Common myeloid progenitor, CD34-positive (primary cell): ENCODE results near the gene KIF14.

Experiments
- CTCF ChIA-PET: fragments of 350-600 bp; sonication (Branson Sonifier 250); formaldehyde crosslinking; loops from one replicate; lab custom pipeline; 2021; ENCODE audit warnings: antibody characterized with exemption; lab: Charles Lee
- POLR2A ChIA-PET: fragments of 350-600 bp; sonication (Branson Sonifier 250); formaldehyde crosslinking; loops from one replicate; lab custom pipeline; 2021; ENCODE audit warnings: antibody characterized with exemption; lab: Charles Lee
- DNase-seq, 3 donors: peaks; one replicate each; pipeline versions ENCODE4 v3.0.0 to v3.0.0-alpha.2; 2013
- H3K27ac ChIP-seq, 2 experiments: 1 replicate in 1 of 2; 2 replicates in 1 of 2; pipeline ENCODE4 v1.7.0; 2013; ENCODE audit warnings: inconsistent platforms in 2 of 2, low read length in 2 of 2, mild to moderate bottlenecking in 2 of 2, low read depth in 1 of 2, moderate library complexity in 1 of 2; ENCODE audit not compliant: severe bottlenecking in 2 of 2, insufficient read depth in 1 of 2, poor library complexity in 1 of 2
- H3K27me3 ChIP-seq, 5 experiments: replicated peaks in 2 of 5; 1 replicate in 3 of 5; 2 replicates in 2 of 5; pipeline versions ENCODE4 v1.6.1 to v1.7.0; 2013; ENCODE audit warnings: low read length in 4 of 5, mild to moderate bottlenecking in 2 of 5, moderate library complexity in 2 of 5, inconsistent platforms in 1 of 5; ENCODE audit not compliant: insufficient read depth in 5 of 5, control insufficient read depth in 4 of 5
- H3K36me3 ChIP-seq, 4 experiments: 1 replicate in 2 of 4; 2 replicates in 2 of 4; pipeline versions ENCODE4 v1.6.1 to v1.7.0; 2013; ENCODE audit warnings: low read length in 3 of 4, control low read depth in 1 of 4, mild to moderate bottlenecking in 1 of 4; ENCODE audit not compliant: control insufficient read depth in 4 of 4, insufficient read depth in 4 of 4
- H3K4me1 ChIP-seq, 4 experiments: 1 replicate in 3 of 4; 2 replicates in 1 of 4; pipeline versions ENCODE4 v1.6.1 to v1.7.1; 2013; ENCODE audit warnings: low read length in 3 of 4, mild to moderate bottlenecking in 3 of 4, control low read depth in 1 of 4, inconsistent platforms in 1 of 4, moderate library complexity in 1 of 4; ENCODE audit not compliant: control insufficient read depth in 4 of 4, insufficient read depth in 4 of 4; ENCODE audit errors: control extremely low read depth in 1 of 4
- H3K4me3 ChIP-seq, 7 experiments: 1 replicate in 4 of 7; 2 replicates in 3 of 7; pipeline versions ENCODE4 v1.5.1 to v1.7.0; 2013; ENCODE audit warnings: mild to moderate bottlenecking in 7 of 7, low read length in 6 of 7, moderate library complexity in 6 of 7, inconsistent platforms in 2 of 7, low read depth in 2 of 7, control low read depth in 1 of 7; ENCODE audit not compliant: insufficient read depth in 4 of 7, control insufficient read depth in 1 of 7; ENCODE audit errors: extremely low read depth in 1 of 7
- H3K9me3 ChIP-seq, 5 experiments: 1 replicate in 4 of 5; 2 replicates in 1 of 5; pipeline versions ENCODE4 v1.6.1 to v1.7.1; 2013; ENCODE audit warnings: low read length in 4 of 5, mild to moderate bottlenecking in 2 of 5, inconsistent platforms in 1 of 5, low read depth in 1 of 5, moderate library complexity in 1 of 5; ENCODE audit not compliant: control insufficient read depth in 4 of 5, insufficient read depth in 2 of 5; ENCODE audit errors: control extremely low read depth in 1 of 5
- WGBS: methylation state at CpG from one replicate; pipeline ENCODE4 v1.1.5; 2013; ENCODE audit not compliant: insufficient coverage; 5-methylcytosine and 5-hydroxymethylcytosine counted together

The KIF14 gene

GRCh38 chr1:200646515-200646914, 26.0 kb upstream of the KIF14 start:
- no peak for DNase-seq
- Histone ChIP-seq H3K27ac (no peak overlapping the region), H3K27me3 (no peaks in the 10 kb centered on the region), H3K9me3 (no peaks in the 10 kb centered on the region), H3K4me1 (peaks cover 0 to 10% (median 8%) of the 10 kb centered on the region in 4 experiments), H3K4me3 (no peak overlapping the region), H3K36me3 (peaks cover 6 to 35% (median 25%) of the 10 kb centered on the region in 4 experiments)
- no CpG with 5 or more reads among the region's 4 CpGs for WGBS
- CTCF ChIA-PET, result no interaction called here
- POLR2A ChIA-PET, result no interaction called here

GRCh38 chr1:200644021-200644420, 23.5 kb upstream of the KIF14 start:
- Histone ChIP-seq H3K27ac (no peak overlapping the region), H3K4me1 (peaks cover 4 to 25% (median 19%) of the 10 kb centered on the region in 4 experiments), H3K27me3 (no peaks in the 10 kb centered on the region), H3K9me3 (no peaks in the 10 kb centered on the region), H3K4me3 (no peak overlapping the region), H3K36me3 (peaks cover 6 to 29% (median 19%) of the 10 kb centered on the region in 4 experiments)
- no peak for DNase-seq
- ChIA-PET POLR2A (no interaction called here), CTCF (interaction anchor here (0.9 to 2.7 kb wide), 2 partner anchors 8 to 65 kb away, joined by 3 to 9 read pairs; no protein-coding TSS in a partner anchor)

- WGBS, result 41% methylated on average over 4 of the region's 6 CpGs
- DNase-seq, result peak in 2 of 3 donors; percentile 36 to 37
- POLR2A ChIA-PET, result interaction anchor here (1.2 to 1.3 kb wide), 2 partner anchors 27 to 28 kb away, joined by 3 to 4 read pairs; partner anchors contain the start of gene DDX59
- peaks cover 3 to 16% (median 9%) of the 10 kb centered on the region in 4 experiments for H3K36me3 ChIP-seq
- H3K27me3 ChIP-seq, result no peaks in the 10 kb centered on the region
- peak overlapping the region in 1 of 2 experiments; percentile 53 for H3K27ac ChIP-seq
- H3K4me1 ChIP-seq, result peaks cover 4 to 25% (median 19%) of the 10 kb centered on the region in 4 experiments
- H3K9me3 ChIP-seq, result no peaks in the 10 kb centered on the region
- H3K4me3 ChIP-seq, result peak overlapping the region in 1 of 7 experiments; percentile 40
- CTCF ChIA-PET, result interaction anchor here (0.8 to 2.7 kb wide), 3 partner anchors 10 to 31 kb away, joined by 3 to 9 read pairs (median 4); no protein-coding TSS in a partner anchor
Observed at GRCh38 chr1:200642481-200642880, 21.9 kb upstream of the KIF14 start.

- Histone ChIP-seq H3K4me1 (peaks cover 4 to 25% (median 19%) of the 10 kb centered on the region in 4 experiments), H3K9me3 (no peaks in the 10 kb centered on the region), H3K27me3 (no peaks in the 10 kb centered on the region), H3K36me3 (peaks cover 0 to 5% (median under 1%) of the 10 kb centered on the region in 4 experiments), H3K27ac (peak overlapping the region; percentile 35 to 92), H3K4me3 (no peak overlapping the region)
- ChIA-PET CTCF (interaction anchor here (1.0 to 2.3 kb wide), 3 partner anchors 18 to 29 kb away, joined by 3 to 7 read pairs (median 4); partner anchors contain the start of gene DDX59), POLR2A (no interaction called here)
- DNase-seq, result peak in 1 of 3 donors; percentile 24
- 100% methylated on average over 3 of the region's 5 CpGs for WGBS
Observed at GRCh38 chr1:200640963-200641401, 20.4 kb upstream of the KIF14 start.

GRCh38 chr1:200640373-200640962, 19.9 kb upstream of the KIF14 start:
- DNase-seq, result no peak
- CTCF ChIA-PET, result interaction anchor here (1.0 to 2.3 kb wide), 3 partner anchors 18 to 30 kb away, joined by 3 to 7 read pairs (median 4); partner anchors contain the start of gene DDX59
- POLR2A ChIA-PET, result no interaction called here
- Histone ChIP-seq H3K36me3 (peaks cover 0 to 4% (median 0%) of the 10 kb centered on the region in 4 experiments), H3K27me3 (no peaks in the 10 kb centered on the region), H3K9me3 (no peaks in the 10 kb centered on the region), H3K4me1 (peaks cover 4 to 25% (median 19%) of the 10 kb centered on the region in 4 experiments), H3K27ac (peak overlapping the region; percentile 35 to 92), H3K4me3 (peak overlapping the region in 3 of 7 experiments; percentile 16 to 56 (median 38))
- WGBS, result no CpG with 5 or more reads among the region's 4 CpGs

- WGBS, result 92% methylated on average over 5 of the region's 7 CpGs
- Histone ChIP-seq H3K36me3 (no peaks in the 10 kb centered on the region), H3K4me1 (peaks cover 4 to 24% (median 18%) of the 10 kb centered on the region in 4 experiments), H3K4me3 (no peak overlapping the region), H3K27ac (no peak overlapping the region), H3K9me3 (no peaks in the 10 kb centered on the region), H3K27me3 (no peaks in the 10 kb centered on the region)
- DNase-seq, result no peak
- CTCF ChIA-PET, result interaction anchor here (1.6 kb wide), 1 partner anchor 15 kb away, joined by 7 read pairs; no protein-coding TSS in a partner anchor
- POLR2A ChIA-PET, result no interaction called here
Observed at GRCh38 chr1:200638073-200638472, 17.5 kb upstream of the KIF14 start.

- DNase-seq, result no peak
- peaks cover 4 to 15% (median 11%) of the 10 kb centered on the region in 4 experiments for H3K4me1 ChIP-seq
- no peaks in the 10 kb centered on the region for H3K36me3 ChIP-seq
- POLR2A ChIA-PET, result no interaction called here
- H3K27ac ChIP-seq, result no peak overlapping the region
- no peaks in the 10 kb centered on the region for H3K27me3 ChIP-seq
- CTCF ChIA-PET, result interaction anchor here (0.8 to 2.2 kb wide), 3 partner anchors 9 to 33 kb away, joined by 3 to 7 read pairs (median 7); partner anchors contain the start of gene DDX59
- 83% methylated on average over 1 of the region's 2 CpGs for WGBS
- H3K9me3 ChIP-seq, result no peaks in the 10 kb centered on the region
- H3K4me3 ChIP-seq, result no peak overlapping the region
Observed at GRCh38 chr1:200636681-200637080, 16.1 kb upstream of the KIF14 start.
